K562 (cell line): Measurements from ENCODE around the gene UBE2H. TPM values are rescaled to one million over a fixed set of nuclear protein-coding genes. Genes with fewer than 3 reads are reported as not detected.

ENCODE experiments used
- GATAD2A ChIP-seq: fragments of 450-650 bp; IDR thresholded peaks from 2 replicates; pipeline ENCODE4 v1.6.1; 2017
- ZC3H8 ChIP-seq: fragments of 450-650 bp; IDR thresholded peaks from 2 replicates; pipeline ENCODE4 v1.6.1; 2017
- ZNF282 ChIP-seq: sonication (generic); formaldehyde crosslinking; IDR thresholded peaks from 2 replicates; pipeline ENCODE4 v1.8.1; 2023; ENCODE audit warnings: missing genetic modification reagents
- polyA plus RNA-seq, 8 experiments: library from polyadenylated mRNA; depleted of rRNA in 4 of 8; stranded (reverse) in 5 of 8; unstranded in 3 of 8; fragments of >200 nt; fragmentation: Nextera tagmentation in 2 of 8; fragmentation: Illumina TruSeq in 1 of 8; extraction: Ambion mirVana in 2 of 8; extraction: Trizol in 1 of 8; gene quantifications; 2 replicates each; pipeline versions ENCODE4 v1.2.1 to v1.2.3, GENCODE V29; 2011 to 2014; ENCODE audit warnings: inconsistent platforms in 1 of 8, missing spikeins in 1 of 8
- total RNA-seq, 7 experiments: library from RNA; depleted of rRNA in 6 of 7; stranded (reverse); fragments of >200 nt in 6 of 7; fragmentation: Illumina TruSeq in 2 of 7; extraction: Trizol in 2 of 7; gene quantifications; 2 replicates each; pipeline versions ENCODE4 v1.2.1 to v1.2.3, GENCODE V29; 2011 to 2021; ENCODE audit warnings: low replicate concordance in 1 of 7
- TF ChIP-seq, protein P1 (sequence below): sonication (generic); formaldehyde crosslinking; IDR thresholded peaks from 2 replicates; pipeline ENCODE4 v1.8.1; 2023; ENCODE audit warnings: mild to moderate bottlenecking, missing genetic modification reagents
- TF ChIP-seq, protein P2 (sequence below): fragments of 450-650 bp; IDR thresholded peaks from 2 replicates; pipeline ENCODE4 v1.6.1; 2016; ENCODE audit warnings: low read depth
- TF ChIP-seq, protein P3 (sequence below), 2 experiments: fragments of 450-650 bp; IDR thresholded peaks; 2 replicates each; pipeline ENCODE4 v1.6.1; 2016; ENCODE audit warnings: mild to moderate bottlenecking in 2 of 2, borderline replicate concordance in 1 of 2, low read depth in 1 of 2, moderate library complexity in 1 of 2

The UBE2H gene
- total and polyA plus RNA-seq, 9 of the 15 experiments (the other 6 are each of a cell fraction or from before 2014, with no cell fraction given), result 6.3 to 33.0 (median 13.3) TPM

DNA sequence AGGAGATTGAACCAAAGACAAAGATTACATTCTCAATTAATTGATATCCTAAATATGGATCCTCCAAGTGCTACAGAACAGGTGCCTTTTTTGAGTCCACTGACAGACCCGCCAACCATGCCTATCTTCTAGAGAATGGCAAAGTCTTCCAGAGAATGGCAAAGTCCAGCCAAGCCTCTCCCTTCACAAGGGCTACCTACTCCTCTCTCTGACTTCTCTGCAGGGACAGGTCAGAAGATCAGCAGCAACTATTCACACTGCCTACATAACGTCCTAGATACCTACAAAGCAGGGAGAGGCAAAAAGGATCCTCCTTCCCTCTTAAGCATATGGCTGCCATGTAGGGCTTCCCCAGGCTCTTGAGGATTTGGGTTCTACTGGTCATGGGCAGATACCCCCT is 12.4 kb downstream of the UBE2H start (continued):
- TF ChIP-seq, protein P1, sequence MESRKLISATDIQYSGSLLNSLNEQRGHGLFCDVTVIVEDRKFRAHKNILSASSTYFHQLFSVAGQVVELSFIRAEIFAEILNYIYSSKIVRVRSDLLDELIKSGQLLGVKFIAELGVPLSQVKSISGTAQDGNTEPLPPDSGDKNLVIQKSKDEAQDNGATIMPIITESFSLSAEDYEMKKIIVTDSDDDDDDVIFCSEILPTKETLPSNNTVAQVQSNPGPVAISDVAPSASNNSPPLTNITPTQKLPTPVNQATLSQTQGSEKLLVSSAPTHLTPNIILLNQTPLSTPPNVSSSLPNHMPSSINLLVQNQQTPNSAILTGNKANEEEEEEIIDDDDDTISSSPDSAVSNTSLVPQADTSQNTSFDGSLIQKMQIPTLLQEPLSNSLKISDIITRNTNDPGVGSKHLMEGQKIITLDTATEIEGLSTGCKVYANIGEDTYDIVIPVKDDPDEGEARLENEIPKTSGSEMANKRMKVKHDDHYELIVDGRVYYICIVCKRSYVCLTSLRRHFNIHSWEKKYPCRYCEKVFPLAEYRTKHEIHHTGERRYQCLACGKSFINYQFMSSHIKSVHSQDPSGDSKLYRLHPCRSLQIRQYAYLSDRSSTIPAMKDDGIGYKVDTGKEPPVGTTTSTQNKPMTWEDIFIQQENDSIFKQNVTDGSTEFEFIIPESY (CRISPR knock-in tag), result no peak
- TF ChIP-seq GATAD2A (no peak), ZC3H8 (no peak), ZNF282 (CRISPR knock-in tag) (no peak)
- TF ChIP-seq, protein P2, sequence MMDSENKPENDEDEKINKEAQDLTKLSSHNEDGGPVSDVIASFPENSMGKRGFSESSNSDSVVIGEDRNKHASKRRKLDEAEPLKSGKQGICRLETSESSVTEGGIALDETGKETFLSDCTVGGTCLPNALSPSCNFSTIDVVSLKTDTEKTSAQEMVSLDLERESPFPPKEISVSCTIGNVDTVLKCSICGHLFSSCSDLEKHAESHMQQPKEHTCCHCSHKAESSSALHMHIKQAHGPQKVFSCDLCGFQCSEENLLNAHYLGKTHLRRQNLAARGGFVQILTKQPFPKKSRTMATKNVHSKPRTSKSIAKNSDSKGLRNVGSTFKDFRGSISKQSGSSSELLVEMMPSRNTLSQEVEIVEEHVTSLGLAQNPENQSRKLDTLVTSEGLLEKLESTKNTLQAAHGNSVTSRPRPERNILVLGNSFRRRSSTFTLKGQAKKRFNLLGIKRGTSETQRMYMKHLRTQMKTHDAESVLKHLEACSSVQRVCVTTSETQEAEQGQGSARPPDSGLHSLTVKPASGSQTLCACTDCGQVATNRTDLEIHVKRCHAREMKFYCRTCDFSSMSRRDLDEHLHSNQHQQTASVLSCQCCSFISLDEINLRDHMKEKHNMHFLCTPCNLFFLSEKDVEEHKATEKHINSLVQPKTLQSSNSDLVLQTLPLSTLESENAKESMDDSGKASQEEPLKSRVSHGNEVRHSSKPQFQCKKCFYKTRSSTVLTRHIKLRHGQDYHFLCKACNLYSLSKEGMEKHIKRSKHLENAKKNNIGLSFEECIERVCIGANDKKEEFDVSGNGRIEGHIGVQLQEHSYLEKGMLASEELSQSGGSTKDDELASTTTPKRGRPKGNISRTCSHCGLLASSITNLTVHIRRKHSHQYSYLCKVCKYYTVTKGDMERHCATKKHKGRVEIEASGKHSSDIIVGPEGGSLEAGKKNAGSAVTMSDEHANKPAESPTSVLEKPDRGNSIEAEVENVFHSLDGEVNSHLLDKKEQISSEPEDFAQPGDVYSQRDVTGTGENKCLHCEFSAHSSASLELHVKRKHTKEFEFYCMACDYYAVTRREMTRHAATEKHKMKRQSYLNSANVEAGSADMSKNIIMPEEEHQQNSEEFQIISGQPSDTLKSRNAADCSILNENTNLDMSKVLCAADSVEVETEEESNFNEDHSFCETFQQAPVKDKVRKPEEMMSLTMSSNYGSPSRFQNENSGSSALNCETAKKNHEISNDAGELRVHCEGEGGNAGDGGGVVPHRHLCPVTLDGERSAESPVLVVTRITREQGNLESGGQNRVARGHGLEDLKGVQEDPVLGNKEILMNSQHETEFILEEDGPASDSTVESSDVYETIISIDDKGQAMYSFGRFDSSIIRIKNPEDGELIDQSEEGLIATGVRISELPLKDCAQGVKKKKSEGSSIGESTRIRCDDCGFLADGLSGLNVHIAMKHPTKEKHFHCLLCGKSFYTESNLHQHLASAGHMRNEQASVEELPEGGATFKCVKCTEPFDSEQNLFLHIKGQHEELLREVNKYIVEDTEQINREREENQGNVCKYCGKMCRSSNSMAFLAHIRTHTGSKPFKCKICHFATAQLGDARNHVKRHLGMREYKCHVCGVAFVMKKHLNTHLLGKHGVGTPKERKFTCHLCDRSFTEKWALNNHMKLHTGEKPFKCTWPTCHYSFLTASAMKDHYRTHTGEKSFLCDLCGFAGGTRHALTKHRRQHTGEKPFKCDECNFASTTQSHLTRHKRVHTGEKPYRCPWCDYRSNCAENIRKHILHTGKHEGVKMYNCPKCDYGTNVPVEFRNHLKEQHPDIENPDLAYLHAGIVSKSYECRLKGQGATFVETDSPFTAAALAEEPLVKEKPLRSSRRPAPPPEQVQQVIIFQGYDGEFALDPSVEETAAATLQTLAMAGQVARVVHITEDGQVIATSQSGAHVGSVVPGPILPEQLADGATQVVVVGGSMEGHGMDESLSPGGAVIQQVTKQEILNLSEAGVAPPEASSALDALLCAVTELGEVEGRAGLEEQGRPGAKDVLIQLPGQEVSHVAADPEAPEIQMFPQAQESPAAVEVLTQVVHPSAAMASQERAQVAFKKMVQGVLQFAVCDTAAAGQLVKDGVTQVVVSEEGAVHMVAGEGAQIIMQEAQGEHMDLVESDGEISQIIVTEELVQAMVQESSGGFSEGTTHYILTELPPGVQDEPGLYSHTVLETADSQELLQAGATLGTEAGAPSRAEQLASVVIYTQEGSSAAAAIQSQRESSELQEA, result no peak
- TF ChIP-seq, protein P3, sequence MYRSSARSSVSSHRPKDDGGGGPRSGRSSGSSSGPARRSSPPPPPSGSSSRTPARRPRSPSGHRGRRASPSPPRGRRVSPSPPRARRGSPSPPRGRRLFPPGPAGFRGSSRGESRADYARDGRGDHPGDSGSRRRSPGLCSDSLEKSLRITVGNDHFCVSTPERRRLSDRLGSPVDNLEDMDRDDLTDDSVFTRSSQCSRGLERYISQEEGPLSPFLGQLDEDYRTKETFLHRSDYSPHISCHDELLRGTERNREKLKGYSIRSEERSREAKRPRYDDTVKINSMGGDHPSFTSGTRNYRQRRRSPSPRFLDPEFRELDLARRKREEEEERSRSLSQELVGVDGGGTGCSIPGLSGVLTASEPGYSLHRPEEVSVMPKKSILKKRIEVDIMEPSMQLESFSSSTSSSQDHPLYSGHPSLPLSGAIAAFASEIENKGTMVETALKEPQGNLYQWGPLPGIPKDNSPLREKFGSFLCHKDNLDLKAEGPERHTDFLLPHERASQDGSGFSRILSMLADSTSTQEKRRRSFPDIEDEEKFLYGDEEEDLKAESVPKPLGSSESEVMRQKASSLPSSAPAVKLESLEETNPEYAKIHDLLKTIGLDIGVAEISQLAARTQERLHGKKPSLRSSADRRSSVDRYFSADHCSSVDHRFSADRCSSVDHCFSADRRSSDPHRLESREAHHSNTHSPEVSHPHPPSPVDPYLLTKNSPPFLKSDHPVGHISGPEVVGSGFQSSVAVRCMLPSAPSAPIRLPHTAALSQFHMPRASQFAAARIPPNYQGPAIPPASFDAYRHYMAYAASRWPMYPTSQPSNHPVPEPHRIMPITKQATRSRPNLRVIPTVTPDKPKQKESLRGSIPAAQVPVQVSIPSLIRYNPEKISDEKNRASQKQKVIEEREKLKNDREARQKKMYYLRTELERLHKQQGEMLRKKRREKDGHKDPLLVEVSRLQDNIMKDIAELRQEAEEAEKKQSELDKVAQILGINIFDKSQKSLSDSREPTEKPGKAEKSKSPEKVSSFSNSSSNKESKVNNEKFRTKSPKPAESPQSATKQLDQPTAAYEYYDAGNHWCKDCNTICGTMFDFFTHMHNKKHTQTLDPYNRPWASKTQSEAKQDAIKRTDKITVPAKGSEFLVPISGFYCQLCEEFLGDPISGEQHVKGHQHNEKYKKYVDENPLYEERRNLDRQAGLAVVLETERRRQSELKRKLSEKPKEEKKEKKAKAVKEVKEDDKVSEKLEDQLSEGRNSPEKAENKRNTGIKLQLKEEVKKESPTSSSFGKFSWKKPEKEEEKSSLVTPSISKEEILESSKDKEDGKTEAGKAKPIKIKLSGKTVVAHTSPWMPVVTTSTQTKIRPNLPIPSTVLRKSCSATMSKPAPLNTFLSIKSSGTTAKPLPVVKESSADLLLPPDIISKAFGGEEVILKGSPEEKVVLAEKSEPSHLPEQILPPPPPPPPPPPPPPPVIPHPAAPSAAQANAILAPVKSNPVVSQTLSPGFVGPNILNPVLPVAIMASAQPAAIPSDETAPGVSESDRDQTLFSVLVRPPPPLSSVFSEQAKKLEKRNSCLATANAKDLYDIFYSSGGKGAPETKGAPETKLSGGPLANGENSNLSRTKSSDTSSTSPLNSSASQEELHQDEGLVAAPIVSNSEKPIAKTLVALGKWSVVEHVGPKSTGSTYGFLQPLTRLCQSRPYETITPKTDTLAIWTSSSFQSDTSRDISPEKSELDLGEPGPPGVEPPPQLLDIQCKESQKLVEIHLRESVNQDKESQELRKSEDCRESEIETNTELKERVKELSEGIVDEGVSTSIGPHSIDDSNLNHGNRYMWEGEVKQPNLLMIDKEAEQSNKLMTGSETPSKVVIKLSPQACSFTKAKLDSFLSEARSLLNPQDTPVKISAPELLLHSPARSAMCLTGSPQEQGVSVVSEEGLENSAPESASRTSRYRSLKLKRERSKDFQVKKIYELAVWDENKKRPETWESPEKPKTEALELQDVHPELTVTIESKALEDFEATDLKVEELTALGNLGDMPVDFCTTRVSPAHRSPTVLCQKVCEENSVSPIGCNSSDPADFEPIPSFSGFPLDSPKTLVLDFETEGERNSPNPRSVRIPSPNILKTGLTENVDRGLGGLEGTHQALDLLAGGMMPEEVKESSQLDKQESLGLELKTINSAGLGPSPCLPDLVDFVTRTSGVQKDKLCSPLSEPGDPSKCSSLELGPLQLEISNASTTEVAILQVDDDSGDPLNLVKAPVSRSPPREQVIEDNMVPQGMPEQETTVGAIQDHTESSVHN (IDR thresholded peaks at IDR 0.05; ENCODE audit: borderline replicate concordance in 1 of 2, low read depth in 1 of 2), result no peak
